Uterus (tissue), 4 donors: ENCODE measurements around the gene RFX4. TPM values are rescaled to one million over a fixed set of nuclear protein-coding genes. Genes with fewer than 3 reads are reported as not detected.

Experiments used
- DNase-seq, 2 donors: peaks; one replicate each; pipeline ENCODE4 v3.0.0-alpha.2; 2019 to 2020
- H3K27ac ChIP-seq, 2 donors: fragments of 200-600 bp; sonication (generic); 1 replicate in 1 of 2; 2 replicates in 1 of 2; pipeline ENCODE4 v1.5.1; 2016 to 2018
- H3K27me3 ChIP-seq, 2 donors: fragments of 200-600 bp; sonication (generic); one replicate each; pipeline ENCODE4 v1.5.1; 2018 to 2019; ENCODE audit warnings: control low read depth in 1 of 2
- H3K36me3 ChIP-seq, 2 donors: fragments of 200-600 bp; sonication (generic); one replicate each; pipeline ENCODE4 v1.5.1; 2019; ENCODE audit warnings: control low read depth in 1 of 2
- H3K4me1 ChIP-seq, 2 donors: fragments of 200-600 bp; sonication (generic); one replicate each; pipeline ENCODE4 v1.5.1; 2018 to 2019; ENCODE audit warnings: control low read depth in 1 of 2
- H3K4me3 ChIP-seq, 2 donors: fragments of 200-600 bp; sonication (generic); 1 replicate in 1 of 2; 2 replicates in 1 of 2; pipeline ENCODE4 v1.5.1; 2018 to 2019; ENCODE audit warnings: mild to moderate bottlenecking in 1 of 2
- H3K9me3 ChIP-seq, 2 donors: fragments of 200-600 bp; sonication (generic); one replicate each; pipeline ENCODE4 v1.5.1; 2019; ENCODE audit warnings: control low read depth in 1 of 2
- CTCF ChIP-seq, 4 experiments: fragments of 200-600 bp in 2 of 4; fragments of 450-650 bp in 2 of 4; sonication (generic) in 2 of 4; IDR thresholded peaks; one replicate each; pipeline ENCODE4 v1.5.1; 2016 to 2019; ENCODE audit warnings: antibody characterized with exemption in 4 of 4, mild to moderate bottlenecking in 2 of 4, moderate library complexity in 1 of 4
- POLR2A ChIP-seq, 2 donors: fragments of 450-650 bp; IDR thresholded peaks; one replicate each; pipeline ENCODE4 v1.6.1; 2016; ENCODE audit warnings: antibody characterized with exemption in 2 of 2, mild to moderate bottlenecking in 1 of 2, moderate library complexity in 1 of 2
- intact Hi-C: fragments of 100-400 bp; cut with DNase I; formaldehyde crosslinking; loops from one replicate; pipeline ENCODE4 v1.15.1; 2023; ENCODE audit warnings: low total_unique reads
- total RNA-seq, 4 donors: library from RNA; depleted of rRNA in 3 of 4; stranded (reverse); fragments of >200 nt in 3 of 4; gene quantifications; one replicate each; pipeline versions ENCODE4 v1.1.0 to v1.2.4, GENCODE V29; 2014 to 2023
- donor health status: DM: yes; HTN: yes; CAD: no.

The RFX4 gene
- total RNA-seq, 4 donors from 2014 or later: not detected

- Histone ChIP-seq H3K27me3 (no peaks in the 10 kb centered on the region), H3K27ac (no peak overlapping the region), H3K4me3 (no peak overlapping the region), H3K4me1 (no peaks in the 10 kb centered on the region), H3K9me3 (no peaks in the 10 kb centered on the region), H3K36me3 (no peaks in the 10 kb centered on the region)
- TF ChIP-seq POLR2A (IDR thresholded peaks at IDR 0.05) (no peak), CTCF (IDR thresholded peaks at IDR 0.05) (no peak)
- intact Hi-C loops: no loop called here
- no peak for DNase-seq
Measured at GRCh38 chr12:106780010-106780631, 197.3 kb downstream of the RFX4 start.

DNA sequence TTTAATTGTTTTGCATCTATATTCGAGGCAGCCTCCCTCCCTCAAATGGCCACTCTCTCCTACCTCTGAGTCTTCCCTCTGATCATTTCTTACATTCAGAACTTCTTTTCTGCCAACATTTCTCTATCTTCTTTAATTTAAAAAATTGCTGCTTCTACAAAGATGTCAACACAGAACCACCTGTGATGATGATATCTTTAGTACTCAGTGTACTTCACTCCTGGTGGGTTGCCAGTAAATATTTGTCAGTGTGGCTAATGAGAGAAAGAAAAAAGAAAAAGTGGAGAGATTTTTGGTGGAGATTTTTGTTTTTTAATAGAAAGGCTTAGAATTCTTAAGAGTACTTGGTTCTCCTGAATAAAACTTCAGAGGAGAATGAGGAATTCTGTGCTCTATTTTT is 199.8 kb downstream of the RFX4 start:
- TF ChIP-seq POLR2A (IDR thresholded peaks at IDR 0.05): no peak
- no peak for TF ChIP-seq CTCF (IDR thresholded peaks at IDR 0.05)
- no peak for DNase-seq
- intact Hi-C loops: no loop called here
- no peak overlapping the region for H3K27ac ChIP-seq
- H3K9me3 ChIP-seq: no peaks in the 10 kb centered on the region
- no peaks in the 10 kb centered on the region for H3K27me3 ChIP-seq
- no peaks in the 10 kb centered on the region for H3K36me3 ChIP-seq
- H3K4me1 ChIP-seq: no peaks in the 10 kb centered on the region
- no peak overlapping the region for H3K4me3 ChIP-seq

GRCh38 chr12:106783515-106783914 is 200.7 kb downstream of the RFX4 start:
- H3K36me3 ChIP-seq: no peaks in the 10 kb centered on the region
- H3K9me3 ChIP-seq: no peaks in the 10 kb centered on the region
- H3K4me1 ChIP-seq: no peaks in the 10 kb centered on the region
- no peak overlapping the region for H3K4me3 ChIP-seq
- intact Hi-C loops: no loop called here
- no peak for DNase-seq
- no peak for TF ChIP-seq CTCF (IDR thresholded peaks at IDR 0.05)
- TF ChIP-seq POLR2A (IDR thresholded peaks at IDR 0.05): no peak
- H3K27me3 ChIP-seq: no peaks in the 10 kb centered on the region
- no peak overlapping the region for H3K27ac ChIP-seq

- Histone ChIP-seq H3K4me1 (no peaks in the 10 kb centered on the region), H3K4me3 (no peak overlapping the region), H3K9me3 (no peaks in the 10 kb centered on the region), H3K27ac (no peak overlapping the region), H3K36me3 (no peaks in the 10 kb centered on the region), H3K27me3 (no peaks in the 10 kb centered on the region)
- no peak for TF ChIP-seq POLR2A (IDR thresholded peaks at IDR 0.05)
- no peak for TF ChIP-seq CTCF (IDR thresholded peaks at IDR 0.05)
- intact Hi-C loops: no loop called here
- no peak for DNase-seq
Measured at GRCh38 chr12:106790020-106790419, 207.2 kb downstream of the RFX4 start.

- H3K36me3 ChIP-seq: no peaks in the 10 kb centered on the region
- intact Hi-C loops: no loop called here
- no peak overlapping the region for H3K27ac ChIP-seq
- H3K27me3 ChIP-seq: no peaks in the 10 kb centered on the region
- DNase-seq: no peak
- no peaks in the 10 kb centered on the region for H3K9me3 ChIP-seq
- H3K4me1 ChIP-seq: no peaks in the 10 kb centered on the region
- no peak overlapping the region for H3K4me3 ChIP-seq
- no peak for TF ChIP-seq POLR2A (IDR thresholded peaks at IDR 0.05)
- TF ChIP-seq CTCF (IDR thresholded peaks at IDR 0.05): no peak
Measured at GRCh38 chr12:106791531-106791930, 208.7 kb downstream of the RFX4 start.
